ENCODE measurements around the gene FGF13. TPM values are rescaled to one million over a fixed set of nuclear protein-coding genes. Genes with fewer than 3 reads are reported as not detected.

FGF13 gene
- total and polyA plus RNA-seq, 2 of the 4 experiments (the other 2 are of a cell fraction) = 0.18 TPM; not detected in 1

- DNase-seq (no peak), ATAC-seq (ENCODE audit: low read depth) (no peak)
- Histone ChIP-seq H4K8ac (ENCODE audit: low read depth in 2 of 2, low read length in 2 of 2) (no peak overlapping the region), H3K79me1 (ENCODE audit: low read depth in 1 of 2, low read length in 2 of 2) (no peaks in the 10 kb centered on the region), H3K4me2 (ENCODE audit: low read depth, low read length) (no peak overlapping the region), H3K23ac (ENCODE audit: low read depth, low read length) (no peak overlapping the region), H3K14ac (replicated peaks; ENCODE audit: low read depth, low read length) (no peak overlapping the region), H2BK15ac (ENCODE audit: low read depth, low read length) (no peak overlapping the region), H3K18ac (ENCODE audit: low read depth, low read length) (no peak overlapping the region), H3K56ac (ENCODE audit: extremely low read depth, insufficient read depth, low read length) (no peak overlapping the region), H3K27me3 (ENCODE audit: control insufficient read depth, insufficient read depth, low read length) (no peaks in the 10 kb centered on the region), H4K20me1 (ENCODE audit: insufficient read depth, low read length) (no peaks in the 10 kb centered on the region), H3K9me3 (ENCODE audit: control insufficient read depth, insufficient read depth, low read length) (no peaks in the 10 kb centered on the region), H2BK20ac (ENCODE audit: low read depth, low read length) (no peak overlapping the region), H3K4ac (ENCODE audit: low read depth, low read length) (no peak overlapping the region), H4K5ac (ENCODE audit: low read depth, low read length) (no peak overlapping the region), H3K4me3 (ENCODE audit: insufficient read depth, low read depth, low read length) (no peak overlapping the region), H3K36me3 (ENCODE audit: control insufficient read depth, insufficient read depth, low read length) (no peaks in the 10 kb centered on the region), H3K9me1 (ENCODE audit: insufficient read depth, low read length) (no peaks in the 10 kb centered on the region), H2AK5ac (ENCODE audit: low read depth, low read length) (no peak overlapping the region), H2AK9ac (replicated peaks; ENCODE audit: low read depth, low read length, poor library complexity) (no peak overlapping the region), H4K91ac (ENCODE audit: insufficient read depth, low read depth, low read length) (no peak overlapping the region), H2AFZ (replicated peaks; ENCODE audit: low read length, poor library complexity) (no peak overlapping the region), H3K27ac (ENCODE audit: insufficient read depth, low read length) (no peak overlapping the region), H3K4me1 (ENCODE audit: control insufficient read depth, insufficient read depth, low read length) (no peaks in the 10 kb centered on the region), H2BK120ac (ENCODE audit: low read depth, low read length) (no peak overlapping the region), H3K9ac (ENCODE audit: low read depth, low read length) (no peak overlapping the region), H2BK5ac (ENCODE audit: low read depth, low read length, poor library complexity, severe bottlenecking) (no peak overlapping the region)
- in situ Hi-C loops (cut with MboI; ENCODE audit: low sequenced_read_pairs) = no loop called here
- dilution Hi-C loops (cut with HindIII; ENCODE audit: low sequenced_read_pairs, unreplicated experiment) = no loop called here
- CTCF ChIA-PET = no interaction called here
- no peak for TF ChIP-seq POLR2A (IDR thresholded peaks at IDR 0.05; ENCODE audit: low read depth, low read length)
- no TSS peak for BruUV-seq (replicated peaks)
- intact Hi-C loops (cut with micrococcal nuclease) = no loop called here
- POLR2A ChIA-PET (ENCODE audit: unreplicated experiment) = no interaction called here
Observed at GRCh38 chrX:138651494-138651893, 60.0 kb downstream of the FGF13 start.

Measured in IMR-90 (cell line).